NCI-H1436 (cell line): ENCODE data around the gene FGGY.
"Not testable (repeated sequence)": the region's sequence is repeated elsewhere in the genome, so short reads cannot be mapped to it uniquely, and the experiment has no call there.

Experiments used
- DNase-seq: peaks from one replicate; lab custom pipeline; 2025; lab: John Stamatoyannopoulos, UW

The FGGY gene

DNA sequence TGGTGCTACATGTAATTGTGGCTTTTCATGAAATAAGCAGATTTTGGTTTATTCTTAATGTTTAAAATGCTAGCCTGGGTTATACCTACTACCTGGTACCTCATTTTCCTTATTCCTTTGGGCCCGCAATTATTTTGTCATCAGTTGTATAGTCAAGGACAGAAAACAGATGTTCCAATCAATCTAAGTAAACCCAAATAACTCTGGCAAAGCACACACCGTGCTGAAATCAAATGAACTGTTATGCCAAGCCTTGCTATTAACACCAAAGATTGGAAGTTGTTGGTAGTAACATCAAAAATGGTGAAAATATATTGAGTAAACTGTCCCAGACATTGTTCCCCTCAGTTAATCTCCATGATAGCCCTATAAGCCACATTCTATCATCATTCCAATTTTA lies 248.9 kb downstream of the FGGY start:
- DNase-seq, result no peak

GRCh38 chr1:59549066-59549837 lies 252.4 kb downstream of the FGGY start:
- no peak for DNase-seq

GRCh38 chr1:59549903-59550302 lies 253.0 kb downstream of the FGGY start:
- no peak for DNase-seq

DNA sequence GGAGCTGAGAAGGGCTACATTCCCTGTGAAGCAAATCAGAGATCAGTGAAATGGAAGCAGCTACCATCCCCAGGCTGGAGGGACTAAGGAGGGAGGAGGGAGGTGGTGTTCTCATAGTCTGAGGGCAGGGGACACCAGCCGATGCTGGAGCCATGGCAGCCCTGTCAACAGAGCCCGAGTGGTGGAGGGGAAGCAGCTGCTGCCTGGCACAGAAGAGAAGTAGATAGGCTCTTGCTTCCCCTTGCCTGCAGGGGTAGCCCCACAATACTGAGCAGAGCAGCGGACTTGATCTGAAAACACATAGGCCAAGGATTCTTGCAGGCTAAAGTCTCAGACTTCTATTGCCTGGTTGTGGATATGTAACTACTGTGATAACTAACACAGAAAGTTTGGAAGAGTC lies 255.1 kb downstream of the FGGY start:
- DNase-seq, result no peak

DNA sequence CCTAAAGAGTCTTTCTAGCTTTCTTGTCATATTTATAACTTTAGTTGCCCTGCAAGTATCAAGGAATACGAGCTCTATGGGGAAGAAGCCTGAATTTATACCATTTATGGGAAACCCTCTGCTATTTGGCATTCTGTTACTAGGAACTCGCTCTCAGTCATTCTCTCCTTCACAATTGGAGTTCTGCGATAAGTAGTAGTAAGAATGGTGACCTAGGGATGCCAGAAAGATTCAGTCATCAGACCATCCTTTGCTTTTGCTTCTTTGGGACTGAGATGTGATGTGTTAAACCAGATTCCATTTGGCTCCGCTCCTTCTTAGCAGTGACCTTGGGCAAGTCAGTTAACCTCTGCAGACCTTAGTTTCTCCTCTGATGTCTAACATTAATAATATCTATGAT lies 256.5 kb downstream of the FGGY start:
- no peak for DNase-seq

GRCh38 chr1:59554011-59554663 lies 257.2 kb downstream of the FGGY start:
- DNase-seq, result no peak

GRCh38 chr1:59554752-59555151 lies 257.9 kb downstream of the FGGY start:
- DNase-seq, result no peak

- no peak for DNase-seq
Observed at GRCh38 chr1:59556398-59556797, 259.5 kb downstream of the FGGY start.

GRCh38 chr1:59556802-59557548 lies 260.1 kb downstream of the FGGY start:
- DNase-seq, result no peak

GRCh38 chr1:59557549-59557885 lies 260.6 kb downstream of the FGGY start:
- no peak for DNase-seq

- DNase-seq, result not testable (repeated sequence)
Observed at GRCh38 chr1:59558580-59558979, 261.7 kb downstream of the FGGY start.

DNA sequence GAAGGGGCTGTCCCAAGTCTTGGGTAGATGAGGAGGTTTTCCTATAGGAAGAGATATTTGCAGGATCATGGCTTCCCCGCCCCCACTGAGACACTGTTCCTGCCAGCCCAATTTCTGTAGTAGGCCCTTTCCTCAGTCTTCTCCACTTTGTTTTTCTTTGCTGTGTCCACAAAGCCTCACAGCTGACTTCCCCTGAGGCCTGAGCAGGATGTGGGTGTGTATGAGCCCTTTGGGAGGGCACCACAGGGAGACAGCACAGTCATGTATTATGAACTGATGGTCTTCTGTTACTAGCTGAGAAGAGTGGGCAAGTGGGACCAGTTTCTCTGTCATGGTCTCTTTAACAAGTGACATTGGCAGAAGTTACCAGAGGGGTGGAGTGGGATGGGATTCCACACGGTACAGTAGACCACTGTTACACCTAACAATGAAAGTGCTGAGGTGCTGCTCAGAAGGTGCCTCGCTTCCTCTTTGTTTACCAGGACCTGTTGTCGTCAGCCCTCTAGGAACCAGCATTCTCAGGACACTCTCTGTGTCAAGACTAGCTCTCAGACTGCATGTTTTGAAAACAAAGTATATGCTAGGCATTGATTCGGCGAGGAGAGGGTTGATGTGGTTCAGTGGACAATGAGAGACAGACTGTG lies 264.0 kb downstream of the FGGY start:
- no peak for DNase-seq

DNA sequence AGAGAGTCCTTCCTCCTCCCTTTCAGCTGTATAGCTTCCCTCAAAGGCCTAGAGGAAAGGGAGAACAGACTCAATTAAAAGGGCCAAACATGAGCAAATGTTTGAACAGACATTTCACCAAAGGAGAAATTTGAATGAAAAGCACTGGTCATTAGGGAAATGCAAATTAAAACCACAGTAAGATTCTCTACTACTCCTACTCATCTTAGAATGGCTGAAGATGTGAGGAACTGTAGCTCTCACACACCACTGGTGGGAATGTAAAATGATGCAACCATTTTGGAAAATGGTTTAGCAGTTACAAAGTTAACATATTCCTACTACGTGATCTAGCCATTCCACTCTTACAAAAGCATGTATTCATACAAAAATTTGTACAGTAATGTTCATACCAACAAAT lies 264.9 kb downstream of the FGGY start:
- DNase-seq, result no peak

DNA sequence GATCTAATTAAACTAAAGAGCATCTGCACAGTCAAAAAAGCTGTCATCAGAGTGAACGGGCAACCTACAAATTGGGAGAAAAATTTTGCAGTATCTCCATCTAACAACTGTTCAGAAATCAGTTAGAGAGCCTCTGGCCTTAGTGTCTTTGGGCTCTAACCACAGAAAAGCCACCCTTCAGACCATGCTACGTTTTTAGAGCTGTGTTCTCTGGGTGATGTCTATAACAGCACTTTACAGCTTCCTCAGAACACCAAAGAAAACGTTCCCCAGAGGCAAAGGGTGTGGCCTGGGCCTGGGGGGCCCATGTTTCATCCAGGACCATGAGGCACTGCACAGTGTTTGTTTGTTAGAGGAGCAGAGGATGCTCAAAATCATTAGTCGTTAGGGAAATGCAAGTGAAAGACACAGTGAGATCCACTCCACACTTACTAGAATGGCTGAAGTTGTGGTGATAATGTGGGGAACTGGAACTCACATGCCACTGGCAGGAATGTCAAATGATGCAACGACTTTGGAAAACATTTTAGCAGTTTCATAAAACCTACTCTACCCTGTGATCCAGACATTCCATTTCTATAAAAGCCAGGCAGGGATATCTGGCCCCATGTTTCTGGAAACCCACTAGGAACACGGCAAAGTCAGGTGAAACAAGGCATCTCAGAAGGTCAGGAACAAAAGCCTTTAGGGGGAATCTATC lies 267.4 kb downstream of the FGGY start:
- DNase-seq, result no peak

DNA sequence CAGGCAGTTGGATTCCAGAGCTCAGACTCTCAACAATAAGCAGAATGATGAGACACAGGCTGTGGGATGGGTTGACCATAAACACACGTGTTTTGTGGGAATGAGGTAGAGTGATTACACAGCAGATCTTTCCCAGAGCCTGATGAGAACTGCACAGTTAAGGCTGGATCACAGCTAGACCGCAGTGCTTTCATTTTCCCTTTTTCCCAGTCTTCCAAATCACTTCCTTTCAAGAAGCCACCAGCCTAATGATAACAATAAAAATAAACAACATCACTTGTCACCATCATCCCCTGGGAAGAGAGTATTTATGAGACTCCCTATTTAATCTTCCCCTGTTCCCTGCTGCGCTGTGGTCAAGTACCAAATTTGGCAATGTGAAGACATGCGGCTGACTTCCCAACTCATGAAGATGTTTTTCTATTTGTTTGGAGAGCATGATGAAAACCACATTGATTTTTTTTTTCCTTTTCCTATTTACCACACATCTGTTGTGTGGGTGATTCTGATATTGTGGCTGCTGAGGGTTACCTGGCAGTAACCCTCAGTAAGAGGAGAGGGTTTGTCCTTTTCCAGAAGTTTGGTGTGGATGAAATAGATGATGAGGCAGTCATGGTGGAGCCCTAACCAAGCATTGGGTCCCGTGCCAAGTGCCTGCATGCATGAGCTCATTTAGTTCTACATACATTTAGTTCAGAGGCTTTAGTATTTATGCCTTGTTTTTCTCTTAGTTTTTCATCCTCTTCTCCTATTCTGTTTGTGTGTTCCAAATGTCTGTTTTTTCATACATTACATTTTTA lies 268.9 kb downstream of the FGGY start:
- no peak for DNase-seq

- DNase-seq, result no peak
Observed at GRCh38 chr1:59568158-59568935, 271.5 kb downstream of the FGGY start.

- DNase-seq, result no peak
Observed at GRCh38 chr1:59569198-59569597, 272.3 kb downstream of the FGGY start.

DNA sequence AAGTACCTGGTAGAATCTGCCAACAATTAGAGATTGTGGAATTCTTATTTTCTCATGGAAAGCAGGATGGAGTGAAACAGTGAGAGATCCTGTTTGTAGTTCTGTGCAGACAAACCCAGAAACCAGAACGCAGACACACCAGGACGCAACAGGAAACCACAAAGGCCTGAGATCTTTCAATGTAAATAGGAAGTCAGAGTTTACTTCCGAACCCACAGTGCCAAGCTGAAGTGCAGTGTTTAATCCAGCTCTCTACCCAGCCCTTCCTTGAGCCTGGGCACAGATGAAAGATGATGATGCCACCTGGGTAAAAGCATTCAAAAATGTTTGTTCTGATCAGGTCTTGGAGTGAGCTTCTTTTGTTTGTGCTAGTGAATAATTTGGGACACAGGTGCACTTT lies 273.6 kb downstream of the FGGY start:
- no peak for DNase-seq

- no peak for DNase-seq
Observed at GRCh38 chr1:59574085-59574484, 277.2 kb downstream of the FGGY start.

DNA sequence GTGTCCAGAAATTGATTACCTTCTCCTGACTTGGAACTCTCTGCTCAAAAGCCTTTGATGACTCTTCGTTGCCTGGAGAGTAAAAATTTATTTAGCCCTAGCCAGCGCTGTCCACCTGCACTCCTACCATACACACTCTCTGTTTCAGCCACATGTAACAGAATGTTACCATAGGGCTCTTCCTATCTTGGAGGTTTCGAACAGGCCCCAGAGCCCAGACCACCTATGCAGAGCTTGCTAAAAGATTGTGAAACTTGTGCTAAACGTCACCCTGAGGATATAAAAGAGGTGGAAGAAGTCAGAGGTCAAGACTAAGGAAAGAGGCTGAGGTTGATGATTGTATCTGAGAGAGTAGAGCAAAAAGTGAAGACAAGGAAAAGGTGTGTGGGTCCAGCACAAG lies 280.9 kb downstream of the FGGY start:
- no peak for DNase-seq
